OCI-LY3 (cell line): Measurements from ENCODE around the gene CDRT15L2.
"Not testable (repeated sequence)": the region's sequence is repeated elsewhere in the genome, so short reads cannot be mapped to it uniquely, and the experiment has no call there.

ENCODE experiments used
- EZH2phosphoT487 ChIP-seq: fragments of 200-600 bp; shearing (Covaris generic); IDR thresholded peaks from 2 replicates; pipeline ENCODE4 v1.6.1; 2018; ENCODE audit warnings: antibody characterized with exemption, mixed run types, low read depth
- TF ChIP-seq, protein P1 (sequence below): fragments of 200-600, 300-600 bp; sonication (generic); IDR thresholded peaks from 2 replicates; pipeline ENCODE4 v1.5.1; 2014; ENCODE audit warnings: antibody characterized with exemption, low read length, low read depth

DNA sequence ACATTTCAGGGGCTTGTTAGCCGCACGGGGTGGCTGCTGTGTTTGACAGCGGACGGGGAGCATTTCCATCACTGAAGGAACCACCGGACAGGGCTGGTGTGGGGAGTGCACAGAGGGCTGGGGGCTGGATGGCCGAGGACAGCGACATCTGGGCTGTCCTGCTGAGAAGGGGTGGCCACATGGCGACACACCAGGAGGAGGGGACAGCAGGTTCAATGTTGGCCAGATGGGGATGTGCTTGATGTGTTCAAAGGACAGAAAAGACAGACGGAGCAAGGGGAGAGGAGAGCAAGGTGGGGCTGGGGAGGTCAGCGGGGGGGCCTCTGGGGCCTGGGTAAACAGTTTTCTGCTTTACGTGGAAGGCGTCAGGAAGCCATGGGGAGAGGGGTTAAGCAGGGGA is 12.8 kb upstream of the CDRT15L2 start:
- TF ChIP-seq, protein P1, sequence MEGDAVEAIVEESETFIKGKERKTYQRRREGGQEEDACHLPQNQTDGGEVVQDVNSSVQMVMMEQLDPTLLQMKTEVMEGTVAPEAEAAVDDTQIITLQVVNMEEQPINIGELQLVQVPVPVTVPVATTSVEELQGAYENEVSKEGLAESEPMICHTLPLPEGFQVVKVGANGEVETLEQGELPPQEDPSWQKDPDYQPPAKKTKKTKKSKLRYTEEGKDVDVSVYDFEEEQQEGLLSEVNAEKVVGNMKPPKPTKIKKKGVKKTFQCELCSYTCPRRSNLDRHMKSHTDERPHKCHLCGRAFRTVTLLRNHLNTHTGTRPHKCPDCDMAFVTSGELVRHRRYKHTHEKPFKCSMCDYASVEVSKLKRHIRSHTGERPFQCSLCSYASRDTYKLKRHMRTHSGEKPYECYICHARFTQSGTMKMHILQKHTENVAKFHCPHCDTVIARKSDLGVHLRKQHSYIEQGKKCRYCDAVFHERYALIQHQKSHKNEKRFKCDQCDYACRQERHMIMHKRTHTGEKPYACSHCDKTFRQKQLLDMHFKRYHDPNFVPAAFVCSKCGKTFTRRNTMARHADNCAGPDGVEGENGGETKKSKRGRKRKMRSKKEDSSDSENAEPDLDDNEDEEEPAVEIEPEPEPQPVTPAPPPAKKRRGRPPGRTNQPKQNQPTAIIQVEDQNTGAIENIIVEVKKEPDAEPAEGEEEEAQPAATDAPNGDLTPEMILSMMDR: not testable (repeated sequence)
- not testable (repeated sequence) for TF ChIP-seq EZH2phosphoT487
